GM21619 (cell line): ENCODE measurements around the gene TXNDC8.
"Not testable (repeated sequence)": the region's sequence is repeated elsewhere in the genome, so short reads cannot be mapped to it uniquely, and the experiment has no call there.

ENCODE experiments used
- ATAC-seq: cut with Tn5 transposase; IDR thresholded peaks from one replicate; pipeline ENCODE4 v1.9.1; 2021; ENCODE audit not compliant: unreplicated experiment

TXNDC8 gene

GRCh38 chr9:110328763-110329162 is 8.9 kb downstream of the TXNDC8 start:
- no peak for ATAC-seq

- ATAC-seq, result no peak
These were observed 9.9 kb downstream of the TXNDC8 start for GRCh38 chr9:110327716-110328115.

GRCh38 chr9:110323818-110324217 is 13.8 kb downstream of the TXNDC8 start:
- no peak for ATAC-seq

GRCh38 chr9:110320651-110321445 is 16.8 kb downstream of the TXNDC8 start:
- no peak for ATAC-seq

- no peak for ATAC-seq
These were observed 17.7 kb downstream of the TXNDC8 start for GRCh38 chr9:110319781-110320492.

- no peak for ATAC-seq
These were observed 19.8 kb downstream of the TXNDC8 start for GRCh38 chr9:110317911-110318310.

GRCh38 chr9:110316261-110317075 is 21.2 kb downstream of the TXNDC8 start:
- ATAC-seq, result peak; percentile 96

GRCh38 chr9:110311978-110312377 is 25.7 kb downstream of the TXNDC8 start:
- ATAC-seq, result not testable (repeated sequence)

- ATAC-seq, result no peak
These were observed 28.0 kb downstream of the TXNDC8 start for GRCh38 chr9:110309681-110310080.

- ATAC-seq, result no peak
These were observed 29.0 kb downstream of the TXNDC8 start for GRCh38 chr9:110308633-110309038.

GRCh38 chr9:110307191-110307590 is 30.5 kb downstream of the TXNDC8 start:
- no peak for ATAC-seq

GRCh38 chr9:110303133-110303532 is 34.5 kb downstream of the TXNDC8 start:
- no peak for ATAC-seq

- ATAC-seq, result no peak
These were observed 39.5 kb downstream of the TXNDC8 start for GRCh38 chr9:110298043-110298605.

- no peak for ATAC-seq
These were observed 44.4 kb downstream of the TXNDC8 start for GRCh38 chr9:110293248-110293647.

GRCh38 chr9:110291921-110292557 is 45.6 kb downstream of the TXNDC8 start:
- no peak for ATAC-seq

- ATAC-seq, result no peak
These were observed 47.7 kb downstream of the TXNDC8 start for GRCh38 chr9:110290001-110290400.

- ATAC-seq, result no peak
These were observed 49.2 kb downstream of the TXNDC8 start for GRCh38 chr9:110288503-110288902.

- no peak for ATAC-seq
These were observed 50.4 kb downstream of the TXNDC8 start for GRCh38 chr9:110287289-110287680.

- ATAC-seq, result peak; percentile 36
These were observed 53.3 kb downstream of the TXNDC8 start for GRCh38 chr9:110284211-110284844.

GRCh38 chr9:110283751-110284150 is 53.9 kb downstream of the TXNDC8 start:
- peak; percentile 67 for ATAC-seq
